ENCODE measurements around the gene BNC2.

DNA sequence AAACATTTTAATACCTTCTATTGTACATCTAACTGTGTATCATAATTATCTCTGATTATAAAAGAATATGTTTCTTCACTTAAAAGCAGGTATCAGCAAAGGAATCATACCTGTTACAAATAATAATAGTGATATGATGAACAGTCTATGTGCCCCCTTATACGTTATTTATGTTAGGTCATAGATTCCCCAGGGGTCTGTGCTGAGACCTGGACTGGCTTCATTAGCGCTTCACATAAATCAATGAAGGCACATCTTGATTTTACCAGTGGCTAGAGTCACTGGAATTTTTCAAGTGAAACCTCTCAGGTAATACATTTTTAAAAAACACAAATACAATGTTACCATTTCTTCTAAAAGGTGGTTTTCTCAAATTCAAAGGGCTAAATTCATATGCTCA, 275.2 kb downstream of the BNC2 start:
- TF ChIP-seq POLR2A (IDR thresholded peaks at IDR 0.05), result no peak
- TF ChIP-seq, protein P1, sequence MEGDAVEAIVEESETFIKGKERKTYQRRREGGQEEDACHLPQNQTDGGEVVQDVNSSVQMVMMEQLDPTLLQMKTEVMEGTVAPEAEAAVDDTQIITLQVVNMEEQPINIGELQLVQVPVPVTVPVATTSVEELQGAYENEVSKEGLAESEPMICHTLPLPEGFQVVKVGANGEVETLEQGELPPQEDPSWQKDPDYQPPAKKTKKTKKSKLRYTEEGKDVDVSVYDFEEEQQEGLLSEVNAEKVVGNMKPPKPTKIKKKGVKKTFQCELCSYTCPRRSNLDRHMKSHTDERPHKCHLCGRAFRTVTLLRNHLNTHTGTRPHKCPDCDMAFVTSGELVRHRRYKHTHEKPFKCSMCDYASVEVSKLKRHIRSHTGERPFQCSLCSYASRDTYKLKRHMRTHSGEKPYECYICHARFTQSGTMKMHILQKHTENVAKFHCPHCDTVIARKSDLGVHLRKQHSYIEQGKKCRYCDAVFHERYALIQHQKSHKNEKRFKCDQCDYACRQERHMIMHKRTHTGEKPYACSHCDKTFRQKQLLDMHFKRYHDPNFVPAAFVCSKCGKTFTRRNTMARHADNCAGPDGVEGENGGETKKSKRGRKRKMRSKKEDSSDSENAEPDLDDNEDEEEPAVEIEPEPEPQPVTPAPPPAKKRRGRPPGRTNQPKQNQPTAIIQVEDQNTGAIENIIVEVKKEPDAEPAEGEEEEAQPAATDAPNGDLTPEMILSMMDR (IDR thresholded peaks at IDR 0.05), result no peak
